T1000 (cell line): ENCODE results near the gene EVI5L.
"Not testable (repeated sequence)": the region's sequence is repeated elsewhere in the genome, so short reads cannot be mapped to it uniquely, and the experiment has no call there.

ENCODE experiments used
- DNase-seq: peaks from one replicate; lab custom pipeline; 2025; ENCODE audit warnings: mixed read lengths; lab: John Stamatoyannopoulos, UW

The EVI5L gene

GRCh38 chr19:7846155-7846646, 16.2 kb downstream of the EVI5L start:
- DNase-seq: no peak

- no peak for DNase-seq
Measured at GRCh38 chr19:7847664-7848063, 17.6 kb downstream of the EVI5L start.

- no peak for DNase-seq
Measured at GRCh38 chr19:7848779-7849457, 18.9 kb downstream of the EVI5L start.

GRCh38 chr19:7849631-7849999, 19.6 kb downstream of the EVI5L start:
- DNase-seq: no peak

GRCh38 chr19:7850000-7850813, 20.2 kb downstream of the EVI5L start:
- DNase-seq: no peak

- no peak for DNase-seq
Measured at GRCh38 chr19:7850945-7851622, 21.1 kb downstream of the EVI5L start.

- no peak for DNase-seq
Measured at GRCh38 chr19:7851623-7852500, 21.8 kb downstream of the EVI5L start.

- peak; percentile 17 for DNase-seq
Measured at GRCh38 chr19:7852851-7853769, 23.1 kb downstream of the EVI5L start.

- DNase-seq: no peak
Measured at GRCh38 chr19:7853770-7854128, 23.7 kb downstream of the EVI5L start.

- DNase-seq: no peak
Measured at GRCh38 chr19:7855426-7856108, 25.5 kb downstream of the EVI5L start.

- DNase-seq: no peak
Measured at GRCh38 chr19:7856109-7856591, 26.1 kb downstream of the EVI5L start.

GRCh38 chr19:7856679-7857663, 27.0 kb downstream of the EVI5L start:
- DNase-seq: no peak

- DNase-seq: no peak
Measured at GRCh38 chr19:7857727-7858108, 27.7 kb downstream of the EVI5L start.

- DNase-seq: no peak
Measured at GRCh38 chr19:7858109-7858770, 28.2 kb downstream of the EVI5L start.

GRCh38 chr19:7859087-7859486, 29.1 kb downstream of the EVI5L start:
- not testable (repeated sequence) for DNase-seq

- DNase-seq: no peak
Measured at GRCh38 chr19:7859831-7860713, 30.1 kb downstream of the EVI5L start.
